HUES64 (cell line): ENCODE results near the gene FHIT.
"Not testable (repeated sequence)": the region's sequence is repeated elsewhere in the genome, so short reads cannot be mapped to it uniquely, and the experiment has no call there.

Experiments
- H3K27ac ChIP-seq: 2 replicates; pipeline ENCODE4 v1.7.0; 2013; ENCODE audit warnings: low read depth, low read length, inconsistent platforms
- H3K27me3 ChIP-seq: 2 replicates; pipeline ENCODE4 v1.6.1; 2013; ENCODE audit warnings: mild to moderate bottlenecking, low read length; ENCODE audit not compliant: insufficient read depth
- H3K36me3 ChIP-seq: 2 replicates; pipeline ENCODE4 v1.6.1; 2013; ENCODE audit warnings: mild to moderate bottlenecking, low read length; ENCODE audit not compliant: insufficient read depth
- H3K4me1 ChIP-seq: 2 replicates; pipeline ENCODE4 v1.6.1; 2013; ENCODE audit warnings: mild to moderate bottlenecking, low read length, moderate library complexity; ENCODE audit not compliant: insufficient read depth
- H3K4me3 ChIP-seq: 2 replicates; pipeline ENCODE4 v1.5.1; 2013; ENCODE audit warnings: mild to moderate bottlenecking, low read length, moderate library complexity
- H3K9ac ChIP-seq: 2 replicates; pipeline ENCODE4 v1.6.1; 2013; ENCODE audit warnings: mild to moderate bottlenecking, low read depth, low read length
- H3K9me3 ChIP-seq: 2 replicates; pipeline ENCODE4 v1.6.1; 2013; ENCODE audit warnings: low read depth, low read length; ENCODE audit not compliant: insufficient read depth
- WGBS: fragments of 150-250, 120-280 bp; methylation state at CpG from one replicate; pipeline ENCODE4 v1.1.7; 2013; ENCODE audit warnings: missing lambda C conversion rate; 5-methylcytosine and 5-hydroxymethylcytosine counted together

The FHIT gene

DNA sequence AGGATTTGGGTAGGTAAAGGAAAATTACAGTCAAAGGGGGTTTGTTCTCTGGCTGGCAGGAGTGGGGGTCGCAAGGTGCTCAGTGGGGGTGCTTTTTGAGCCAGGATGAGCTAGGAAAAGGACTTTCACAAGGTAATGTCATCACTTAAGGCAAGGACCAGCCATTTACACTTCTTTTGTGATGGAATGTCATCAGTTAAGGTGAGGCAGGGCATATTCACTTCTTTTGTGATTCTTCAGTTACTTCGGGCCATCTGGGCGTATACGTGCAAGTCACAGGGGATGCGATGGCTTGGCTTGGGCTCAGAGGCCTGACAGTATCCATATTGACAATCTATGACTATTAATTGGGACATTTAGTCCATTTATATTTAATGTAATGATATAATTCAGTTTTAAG lies 578.9 kb downstream of the FHIT start:
- not testable (repeated sequence) for H3K36me3 ChIP-seq, H3K27me3 ChIP-seq, H3K9me3 ChIP-seq, H3K4me3 ChIP-seq, H3K9ac ChIP-seq
- WGBS = 47% methylated on average over 4 of the region's 5 CpGs
- Histone ChIP-seq H3K27ac (peak overlapping the region; percentile 76; the same call in 1 of the 2 replicates), H3K4me1 (peaks cover 43% of the 10 kb centered on the region)

DNA sequence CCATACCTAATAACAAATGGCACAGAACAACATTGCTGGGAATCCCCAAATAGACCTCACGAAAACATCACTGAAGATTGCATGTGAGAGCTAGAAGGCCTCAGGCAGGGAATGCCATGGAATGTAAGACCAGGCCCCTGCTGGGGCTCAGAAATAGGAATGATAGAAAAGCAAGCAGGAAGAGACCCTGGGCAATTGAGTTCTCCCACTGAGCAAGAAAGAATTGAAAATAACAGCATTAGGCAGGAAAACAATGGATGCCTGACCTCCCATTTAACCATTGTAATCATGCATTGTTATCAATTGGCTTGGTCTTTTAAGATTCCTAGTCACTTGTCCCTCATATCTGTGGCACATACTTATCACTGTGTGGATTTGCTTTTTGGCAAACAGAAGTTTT lies 581.6 kb downstream of the FHIT start:
- Histone ChIP-seq H3K9me3 (peaks cover 16% of the 10 kb centered on the region; the same call in 1 of the 2 replicates), H3K36me3 (peaks cover 4% of the 10 kb centered on the region; the same call in 1 of the 2 replicates), H3K4me1 (peaks cover 43% of the 10 kb centered on the region), H3K4me3 (no peak overlapping the region), H3K27me3 (no peaks in the 10 kb centered on the region), H3K9ac (peak overlapping the region; percentile 25; the same call in 1 of the 2 replicates), H3K27ac (peak overlapping the region; percentile 94)
- 32% methylated on average over 1 of the region's 1 CpG for WGBS

DNA sequence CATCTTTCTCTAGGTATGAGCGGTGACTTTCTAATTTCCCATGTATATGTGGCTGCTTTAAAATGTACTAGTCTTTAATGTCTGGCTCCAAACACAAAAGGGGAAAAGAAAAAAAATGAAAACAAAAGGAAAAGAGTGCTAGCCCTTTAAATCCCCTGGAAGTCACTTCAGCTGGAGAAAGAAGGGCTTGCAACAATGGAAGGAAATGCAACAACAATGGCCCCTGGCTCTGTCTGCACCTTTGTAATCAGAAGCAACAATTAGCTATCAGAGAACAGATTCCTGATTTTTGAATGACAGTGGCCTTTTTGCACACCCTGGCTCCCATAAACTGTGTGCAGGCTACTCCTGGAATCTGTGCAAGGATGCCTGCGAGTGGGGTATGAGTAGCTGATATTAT lies 591.2 kb downstream of the FHIT start:
- Histone ChIP-seq H3K4me3 (no peak overlapping the region), H3K4me1 (peaks cover 6% of the 10 kb centered on the region), H3K9me3 (peaks cover 44% of the 10 kb centered on the region), H3K27ac (peak overlapping the region; percentile 46), H3K27me3 (no peaks in the 10 kb centered on the region), H3K36me3 (peaks cover 4% of the 10 kb centered on the region; the same call in 1 of the 2 replicates), H3K9ac (no peak overlapping the region)
- WGBS = 81% methylated on average over 2 of the region's 2 CpGs

DNA sequence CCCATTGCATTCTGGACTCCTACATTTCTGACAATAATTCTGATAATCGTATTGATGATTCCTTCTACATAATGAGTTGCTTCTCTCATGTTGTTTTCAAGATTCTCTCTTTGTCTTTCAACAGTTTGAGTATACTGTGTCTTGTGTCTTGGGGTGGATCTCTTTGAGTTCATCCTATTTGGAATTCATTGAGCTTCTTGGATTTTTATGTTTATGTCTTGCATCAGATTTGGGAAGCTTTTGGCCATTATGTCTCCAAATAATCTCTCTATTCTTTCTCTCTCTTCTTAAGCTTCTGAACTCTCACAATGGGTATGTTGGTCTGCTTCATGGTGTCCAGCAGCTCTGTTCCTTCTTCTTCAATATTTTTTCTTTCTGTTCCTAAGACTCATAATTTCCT lies 592.2 kb downstream of the FHIT start:
- no CpG with 5 or more reads among the region's 1 CpG for WGBS

DNA sequence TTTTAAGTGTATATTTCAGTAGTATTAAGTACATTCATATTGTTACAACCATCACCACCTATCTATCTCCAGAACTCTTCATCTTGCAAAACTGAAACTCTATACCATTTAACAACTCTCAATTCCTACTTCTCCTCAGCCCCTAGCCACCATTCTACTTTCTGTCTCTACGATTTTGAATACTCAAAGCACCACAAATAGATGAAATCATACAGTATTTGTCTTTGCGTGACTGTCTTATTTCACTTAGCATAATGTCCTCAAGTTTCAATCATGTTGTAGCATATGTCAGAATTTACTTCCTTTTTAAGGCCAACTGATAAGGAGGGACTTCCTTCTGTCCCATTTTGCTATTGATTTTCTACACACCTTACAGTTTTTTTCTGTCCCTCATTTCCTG lies 593.3 kb downstream of the FHIT start:
- Histone ChIP-seq H3K4me3 (no peak overlapping the region), H3K27me3 (no peaks in the 10 kb centered on the region), H3K36me3 (no peaks in the 10 kb centered on the region), H3K9me3 (peaks cover 29% of the 10 kb centered on the region; the same call in 1 of the 2 replicates), H3K9ac (no peak overlapping the region), H3K27ac (no peak overlapping the region), H3K4me1 (peaks cover 11% of the 10 kb centered on the region)
- 91% methylated on average over 2 of the region's 2 CpGs for WGBS

More for the DNA sequence above, 592.2 kb downstream of the FHIT start:
- H3K36me3 ChIP-seq = peaks cover 4% of the 10 kb centered on the region; the same call in 1 of the 2 replicates
- peaks cover 36% of the 10 kb centered on the region for H3K9me3 ChIP-seq
- H3K4me3 ChIP-seq = no peak overlapping the region
- H3K27me3 ChIP-seq = no peaks in the 10 kb centered on the region
- H3K4me1 ChIP-seq = peaks cover 6% of the 10 kb centered on the region
- no peak overlapping the region for H3K27ac ChIP-seq
- H3K9ac ChIP-seq = no peak overlapping the region

DNA sequence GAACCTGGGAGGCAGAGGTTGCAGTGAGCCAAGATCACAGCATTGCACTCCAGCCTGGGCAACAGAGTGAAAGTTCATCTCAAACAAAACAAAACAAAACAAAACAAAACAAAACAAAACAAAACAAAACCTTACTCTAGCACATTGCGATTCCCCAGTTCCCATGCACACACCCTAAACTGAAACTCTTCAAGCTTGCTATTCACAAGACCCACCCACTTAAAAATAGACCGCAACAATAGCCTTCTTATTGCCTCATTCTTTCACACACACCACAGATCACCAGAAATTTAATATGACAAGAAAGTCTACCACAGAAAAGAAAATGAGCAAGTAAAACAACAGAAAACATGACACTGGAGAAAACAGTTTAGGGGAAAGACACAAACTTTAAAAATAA lies 598.4 kb downstream of the FHIT start:
- H3K27ac ChIP-seq = no peak overlapping the region
- no peak overlapping the region for H3K4me3 ChIP-seq
- H3K9me3 ChIP-seq = no peaks in the 10 kb centered on the region
- 97% methylated on average over 2 of the region's 2 CpGs for WGBS
- H3K27me3 ChIP-seq = no peaks in the 10 kb centered on the region
- H3K9ac ChIP-seq = no peak overlapping the region
- H3K4me1 ChIP-seq = peaks cover 5% of the 10 kb centered on the region; the same call in 1 of the 2 replicates
- H3K36me3 ChIP-seq = no peaks in the 10 kb centered on the region

DNA sequence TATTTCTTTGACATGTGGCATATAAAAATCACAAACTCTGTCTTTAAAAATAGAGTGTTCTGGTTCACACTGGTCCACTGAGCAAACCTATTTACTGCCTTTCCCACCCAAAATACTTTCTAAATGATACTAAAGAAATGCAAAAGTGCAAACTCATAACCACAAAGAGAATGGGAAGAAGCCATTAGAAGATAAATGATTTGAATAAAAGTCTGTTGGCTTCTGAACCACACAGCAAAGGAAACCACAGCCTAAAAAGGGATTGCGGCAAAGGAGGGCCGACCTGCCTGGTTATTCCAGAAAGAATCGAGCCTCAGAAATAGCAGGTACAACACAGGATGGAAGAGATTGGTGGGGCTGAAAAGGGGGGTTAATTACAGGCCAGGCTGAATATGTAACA lies 599.5 kb downstream of the FHIT start:
- no peaks in the 10 kb centered on the region for H3K36me3 ChIP-seq
- WGBS = 79% methylated on average over 3 of the region's 3 CpGs
- no peak overlapping the region for H3K9ac ChIP-seq
- H3K27me3 ChIP-seq = no peaks in the 10 kb centered on the region
- no peak overlapping the region for H3K4me3 ChIP-seq
- no peak overlapping the region for H3K27ac ChIP-seq
- H3K9me3 ChIP-seq = no peaks in the 10 kb centered on the region
- peaks cover 5% of the 10 kb centered on the region; the same call in 1 of the 2 replicates for H3K4me1 ChIP-seq

DNA sequence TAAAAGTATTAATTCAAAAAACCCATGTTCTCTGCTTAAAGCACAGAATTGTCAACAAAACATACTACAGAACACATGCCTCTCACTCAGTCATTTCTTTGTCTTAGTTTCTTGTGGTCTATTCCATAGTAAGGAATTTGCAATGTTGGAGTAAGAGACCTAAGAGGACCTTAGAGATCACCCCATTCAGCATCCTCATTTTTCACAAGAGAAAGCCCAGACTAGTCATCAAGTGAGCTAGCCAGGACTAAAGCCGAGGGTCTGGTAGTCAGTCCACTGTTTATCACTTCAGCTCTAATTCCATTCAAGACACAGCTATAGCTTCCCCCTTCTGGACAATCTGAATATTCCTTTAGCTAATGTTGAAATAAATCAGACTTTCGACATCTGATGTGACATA lies 601.1 kb downstream of the FHIT start:
- H3K36me3 ChIP-seq = no peaks in the 10 kb centered on the region
- H3K27me3 ChIP-seq = no peaks in the 10 kb centered on the region
- no peak overlapping the region for H3K9ac ChIP-seq
- WGBS = 95% methylated on average over 2 of the region's 2 CpGs
- no peak overlapping the region for H3K27ac ChIP-seq
- H3K4me3 ChIP-seq = no peak overlapping the region
- no peaks in the 10 kb centered on the region for H3K9me3 ChIP-seq
- H3K4me1 ChIP-seq = peaks cover 5% of the 10 kb centered on the region; the same call in 1 of the 2 replicates

DNA sequence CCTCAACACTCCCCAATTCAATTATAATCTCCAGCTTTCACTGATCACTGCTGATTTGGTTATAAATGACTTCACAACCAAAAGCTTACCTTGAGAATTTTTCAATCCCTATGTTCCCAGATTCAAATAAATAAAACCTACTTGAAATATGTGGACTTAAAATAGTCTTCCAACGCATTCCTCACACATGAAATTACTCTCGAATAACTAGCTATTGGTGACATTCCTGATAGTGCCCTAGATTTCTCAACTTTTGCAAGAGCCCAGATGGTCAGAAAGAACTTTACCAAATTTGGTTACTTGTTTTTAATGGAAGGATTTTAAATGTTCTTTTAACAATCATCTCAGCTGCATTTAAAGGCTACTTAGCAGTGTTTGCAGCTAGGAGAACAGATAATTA lies 605.5 kb downstream of the FHIT start:
- no peaks in the 10 kb centered on the region for H3K4me1 ChIP-seq
- H3K27me3 ChIP-seq = no peaks in the 10 kb centered on the region
- no peaks in the 10 kb centered on the region for H3K36me3 ChIP-seq
- H3K27ac ChIP-seq = no peak overlapping the region
- no peaks in the 10 kb centered on the region for H3K9me3 ChIP-seq
- 96% methylated on average over 2 of the region's 2 CpGs for WGBS
- H3K4me3 ChIP-seq = no peak overlapping the region
- no peak overlapping the region for H3K9ac ChIP-seq

DNA sequence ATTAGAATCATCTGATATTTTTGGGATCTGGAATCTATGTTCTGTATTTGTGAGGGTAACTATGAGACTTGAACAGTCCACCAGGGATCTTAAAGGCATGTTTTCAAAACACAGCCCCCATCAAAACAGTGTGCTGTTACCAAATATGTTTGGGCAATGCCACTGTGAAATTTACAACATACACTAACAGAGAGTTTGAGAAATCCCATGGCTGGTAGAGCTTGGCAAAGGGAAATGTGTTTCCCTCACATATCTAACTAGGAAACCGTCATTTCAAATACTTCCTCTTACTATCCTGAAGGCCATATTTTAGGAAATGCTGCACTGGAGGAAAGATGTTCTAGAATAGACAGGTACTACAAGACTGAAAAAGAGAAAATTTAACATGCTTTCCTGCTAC lies 607.4 kb downstream of the FHIT start:
- no peaks in the 10 kb centered on the region for H3K4me1 ChIP-seq
- H3K27ac ChIP-seq = no peak overlapping the region

DNA sequence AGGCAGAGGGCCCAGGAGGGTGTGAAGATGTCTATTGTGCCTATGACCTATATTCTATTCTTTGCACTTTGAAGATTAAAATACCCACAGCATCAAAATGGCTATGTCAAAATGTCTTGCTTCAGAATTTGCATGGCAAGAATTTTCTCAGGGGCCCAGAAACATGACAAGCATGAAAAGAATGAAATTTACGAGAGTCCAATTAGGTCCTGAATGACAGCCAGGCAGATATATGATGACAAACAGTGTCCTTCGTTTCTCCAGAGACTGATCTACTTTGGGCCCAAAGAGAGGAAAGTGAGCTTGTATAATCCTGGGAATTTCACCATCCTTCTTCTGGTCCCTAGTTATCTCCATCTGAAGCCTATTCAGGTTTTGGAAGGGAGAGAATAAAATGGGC lies 609.9 kb downstream of the FHIT start:
- Histone ChIP-seq H3K27ac (no peak overlapping the region), H3K9me3 (no peaks in the 10 kb centered on the region), H3K36me3 (no peaks in the 10 kb centered on the region), H3K27me3 (no peaks in the 10 kb centered on the region), H3K4me1 (peaks cover 13% of the 10 kb centered on the region), H3K4me3 (no peak overlapping the region), H3K9ac (no peak overlapping the region)
- WGBS = 92% methylated on average over 2 of the region's 2 CpGs

More for the DNA sequence above, 607.4 kb downstream of the FHIT start:
- H3K9ac ChIP-seq = no peak overlapping the region
- WGBS = no CpG with 5 or more reads among the region's 1 CpG
- H3K27me3 ChIP-seq = no peaks in the 10 kb centered on the region
- H3K9me3 ChIP-seq = no peaks in the 10 kb centered on the region
- no peaks in the 10 kb centered on the region for H3K36me3 ChIP-seq
- no peak overlapping the region for H3K4me3 ChIP-seq

DNA sequence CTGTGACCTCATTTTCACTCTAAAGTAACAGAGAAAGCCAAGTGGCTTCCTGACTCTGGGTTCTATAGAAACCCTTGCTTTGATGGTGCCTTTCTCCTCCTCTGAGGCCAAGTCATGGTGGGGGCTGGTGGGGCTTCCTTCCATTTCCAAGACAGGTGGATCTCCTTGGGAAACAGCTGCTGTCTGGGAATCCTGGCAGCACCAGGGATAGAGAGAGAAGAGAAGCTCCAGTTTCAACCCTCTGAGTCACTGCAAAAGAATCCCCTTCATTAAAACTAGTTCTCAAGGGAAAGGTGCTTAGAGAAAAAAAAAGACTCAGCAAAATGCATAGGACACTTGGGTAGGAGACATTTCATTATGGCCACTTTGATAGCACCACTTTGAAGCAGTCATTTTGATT lies 614.4 kb downstream of the FHIT start:
- Histone ChIP-seq H3K27me3 (no peaks in the 10 kb centered on the region), H3K9me3 (no peaks in the 10 kb centered on the region), H3K4me3 (no peak overlapping the region), H3K9ac (no peak overlapping the region), H3K27ac (peak overlapping the region; percentile 24; the same call in 1 of the 2 replicates), H3K36me3 (no peaks in the 10 kb centered on the region), H3K4me1 (peaks cover 15% of the 10 kb centered on the region)
